ENCODE data around the gene ARHGAP26.
"Not testable (repeated sequence)": the region's sequence is repeated elsewhere in the genome, so short reads cannot be mapped to it uniquely, and the experiment has no call there.

The ARHGAP26 gene

DNA sequence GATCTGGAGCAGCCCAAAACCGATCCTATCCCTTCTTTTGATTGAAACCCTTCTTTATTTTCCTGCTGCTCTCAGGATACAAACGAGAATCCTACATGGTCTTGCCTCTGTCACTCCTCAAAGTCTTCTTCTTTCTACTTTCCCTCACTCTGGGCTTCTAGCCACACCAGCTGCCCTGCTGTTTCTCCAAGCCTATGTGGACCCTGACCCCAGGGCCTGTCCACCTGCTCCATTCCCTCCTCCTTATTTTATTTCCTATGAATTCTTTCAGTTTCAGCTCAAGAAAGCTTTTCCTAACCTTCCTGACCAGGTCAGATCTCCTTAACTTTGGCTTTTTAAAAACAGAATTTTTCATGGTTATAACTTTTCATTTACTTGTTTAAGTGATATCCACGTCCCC is 141.0 kb downstream of the ARHGAP26 start:
- in situ Hi-C loops (cut with MboI; ENCODE audit: low sequenced_read_pairs): no loop called here
- Histone ChIP-seq H3K27me3 (ENCODE audit: low read depth) (no peaks in the 10 kb centered on the region), H3K36me3 (replicated peaks) (no peaks in the 10 kb centered on the region)

GRCh38 chr5:142911775-142912174 is 141.6 kb downstream of the ARHGAP26 start:
- H3K27me3 ChIP-seq (ENCODE audit: low read depth): no peaks in the 10 kb centered on the region
- in situ Hi-C loops (cut with MboI; ENCODE audit: low sequenced_read_pairs): no loop called here
- H3K36me3 ChIP-seq (replicated peaks): no peaks in the 10 kb centered on the region
- H3K9me3 ChIP-seq: no peaks in the 10 kb centered on the region
- peaks cover 11% of the 10 kb centered on the region for H3K4me1 ChIP-seq
- no peak for DNase-seq (ENCODE audit: low spot score in 2 of 2)
- H3K4me3 ChIP-seq: no peak overlapping the region

More for the DNA sequence above, 141.0 kb downstream of the ARHGAP26 start:
- no peaks in the 10 kb centered on the region for H3K9me3 ChIP-seq
- peaks cover 11% of the 10 kb centered on the region for H3K4me1 ChIP-seq
- DNase-seq (ENCODE audit: low spot score in 2 of 2): no peak
- H3K4me3 ChIP-seq: no peak overlapping the region

DNA sequence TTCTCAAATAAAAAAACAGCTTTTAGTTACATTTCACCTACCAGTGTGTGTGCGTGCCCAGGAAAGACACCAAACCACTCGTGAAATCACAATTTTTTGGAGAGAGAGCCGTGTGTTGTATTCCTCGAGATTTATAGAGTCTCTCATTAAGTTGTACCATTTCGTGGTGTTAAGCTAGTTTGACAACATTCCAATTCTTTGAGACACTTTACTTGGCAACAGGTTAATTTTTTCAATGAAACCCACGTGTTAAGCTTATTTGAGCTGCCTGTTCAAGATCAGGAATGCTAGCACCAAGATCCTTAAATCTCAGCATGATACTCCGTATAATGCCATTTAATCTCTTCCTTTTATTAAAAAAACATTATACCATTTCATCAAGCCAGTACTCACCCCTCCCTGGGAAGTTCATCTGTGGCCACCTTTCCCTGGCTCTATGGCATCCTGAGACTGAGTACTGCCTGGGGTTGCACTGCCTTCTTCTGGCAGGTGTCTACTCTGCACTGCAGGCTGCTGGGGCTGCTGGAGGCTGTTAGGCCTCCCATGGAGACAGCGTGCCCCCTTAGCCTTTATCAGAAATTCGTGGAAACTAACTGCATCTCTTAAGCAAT is 143.7 kb downstream of the ARHGAP26 start:
- Histone ChIP-seq H3K9me3 (no peaks in the 10 kb centered on the region), H3K27me3 (ENCODE audit: low read depth) (no peaks in the 10 kb centered on the region), H3K36me3 (replicated peaks) (no peaks in the 10 kb centered on the region), H3K4me3 (no peak overlapping the region), H3K4me1 (peaks cover 11% of the 10 kb centered on the region)
- DNase-seq (ENCODE audit: low spot score in 2 of 2): no peak
- in situ Hi-C loops (cut with MboI; ENCODE audit: low sequenced_read_pairs): no loop called here

GRCh38 chr5:142915038-142915437 is 144.9 kb downstream of the ARHGAP26 start:
- Histone ChIP-seq H3K4me3 (no peak overlapping the region), H3K36me3 (replicated peaks) (no peaks in the 10 kb centered on the region), H3K9me3 (no peaks in the 10 kb centered on the region), H3K4me1 (peaks cover 11% of the 10 kb centered on the region), H3K27me3 (ENCODE audit: low read depth) (no peaks in the 10 kb centered on the region)
- no peak for DNase-seq (ENCODE audit: low spot score in 2 of 2)
- in situ Hi-C loops (cut with MboI; ENCODE audit: low sequenced_read_pairs): no loop called here

DNA sequence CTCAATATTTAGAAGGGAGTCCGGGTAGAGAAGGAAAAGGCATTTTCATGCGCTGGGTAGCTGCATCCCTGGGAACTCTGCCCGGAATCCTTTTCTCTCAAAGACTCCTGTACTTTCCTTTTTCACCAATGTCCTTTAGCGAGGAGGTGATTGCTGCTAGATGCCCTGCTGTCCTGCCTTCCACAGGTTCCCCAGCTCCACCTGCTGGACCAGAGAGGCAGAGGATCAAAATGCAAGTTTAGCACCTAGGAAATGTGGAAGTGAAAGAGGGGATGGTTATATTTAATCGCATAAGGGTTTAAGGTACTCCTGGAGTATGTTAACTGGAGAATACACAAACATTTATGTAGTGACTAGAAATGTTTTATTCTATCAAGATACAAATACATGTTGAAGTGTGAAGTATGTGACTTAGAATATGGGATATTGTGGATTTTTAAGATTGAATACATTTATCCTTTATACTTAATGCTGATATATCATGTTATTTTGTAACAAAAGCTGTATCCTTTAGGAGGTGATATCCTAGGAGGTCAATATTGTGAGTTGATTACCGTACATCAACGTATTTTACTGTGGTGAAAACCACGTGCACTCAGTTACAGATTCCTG is 145.7 kb downstream of the ARHGAP26 start:
- DNase-seq (ENCODE audit: low spot score in 2 of 2): peak; percentile 23 to 63

DNA sequence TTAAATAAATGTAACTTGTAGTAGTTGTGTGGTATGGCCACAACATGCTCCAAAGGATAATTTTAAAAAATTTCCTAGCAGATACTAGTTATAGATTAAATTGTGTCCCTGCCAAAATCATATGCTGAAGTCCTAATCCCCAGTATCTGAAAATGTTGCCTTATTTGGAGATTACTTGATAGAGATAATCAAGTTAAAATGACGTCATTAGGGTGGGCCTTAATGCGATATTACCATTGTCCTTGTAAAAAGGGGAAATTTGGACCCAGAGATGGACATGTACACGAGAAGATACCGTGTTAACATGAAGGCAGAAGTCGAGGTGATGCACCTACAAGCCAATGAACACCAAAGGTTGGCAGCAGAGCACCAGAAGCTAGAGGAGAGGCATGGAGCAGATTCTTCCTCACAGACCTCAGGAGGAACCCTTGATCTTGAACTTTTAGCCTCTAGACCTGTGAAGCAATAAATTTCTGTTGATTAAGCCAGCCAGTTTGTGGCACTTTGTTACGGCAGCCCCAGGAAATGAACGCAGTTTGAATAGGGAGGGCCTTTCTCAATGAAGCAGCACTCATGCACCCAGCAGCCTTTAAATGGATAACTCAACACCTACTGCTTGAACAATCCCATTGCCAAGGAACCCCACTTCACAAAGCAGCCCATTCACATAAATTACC is 148.9 kb downstream of the ARHGAP26 start:
- H3K4me1 ChIP-seq: no peaks in the 10 kb centered on the region
- H3K9me3 ChIP-seq: no peaks in the 10 kb centered on the region
- DNase-seq (ENCODE audit: low spot score in 2 of 2): peak in 1 of 2 experiments; percentile 5
- H3K27me3 ChIP-seq (ENCODE audit: low read depth): no peaks in the 10 kb centered on the region
- no peaks in the 10 kb centered on the region for H3K36me3 ChIP-seq (replicated peaks)
- no peak overlapping the region for H3K4me3 ChIP-seq
- in situ Hi-C loops (cut with MboI; ENCODE audit: low sequenced_read_pairs): no loop called here

More for the DNA sequence above, 145.7 kb downstream of the ARHGAP26 start:
- in situ Hi-C loops (cut with MboI; ENCODE audit: low sequenced_read_pairs): no loop called here
- H3K27me3 ChIP-seq (ENCODE audit: low read depth): no peaks in the 10 kb centered on the region
- peaks cover 11% of the 10 kb centered on the region for H3K4me1 ChIP-seq
- no peak overlapping the region for H3K4me3 ChIP-seq
- H3K36me3 ChIP-seq (replicated peaks): no peaks in the 10 kb centered on the region
- H3K9me3 ChIP-seq: no peaks in the 10 kb centered on the region

DNA sequence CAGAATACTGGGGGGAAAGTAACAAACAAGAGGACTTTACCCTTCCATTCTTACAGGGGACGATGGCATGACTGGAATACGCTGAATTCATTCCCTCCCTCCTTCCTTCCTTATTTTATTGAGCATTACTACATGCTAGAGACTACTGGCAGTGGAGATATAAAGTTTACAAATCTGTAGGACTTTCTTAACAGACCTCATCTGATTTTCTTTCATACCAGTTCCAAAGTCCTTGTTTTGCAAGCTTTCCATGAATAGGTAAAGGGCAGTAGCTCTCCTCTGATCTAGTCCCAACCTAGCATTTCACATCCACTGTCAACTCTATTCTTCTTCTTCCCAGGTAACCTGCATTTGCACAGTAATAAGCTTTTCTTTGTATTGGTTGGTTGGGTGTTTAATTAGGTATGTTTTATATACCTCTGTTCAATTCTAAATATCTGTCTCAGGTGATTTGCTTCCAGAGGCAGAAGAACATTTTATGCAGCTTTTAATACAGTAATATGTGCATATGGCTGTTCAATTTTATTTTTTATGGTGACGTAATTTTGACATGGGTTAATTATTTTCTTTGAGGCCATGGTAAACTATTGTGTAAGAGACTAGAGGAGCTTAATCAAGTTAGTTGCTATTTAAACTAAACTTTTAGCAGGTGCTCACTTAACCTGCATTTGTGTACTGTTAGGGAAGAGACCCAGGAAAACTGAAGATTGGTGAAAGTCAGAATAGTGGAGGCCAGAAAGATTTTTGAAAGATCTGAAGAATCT is 150.9 kb downstream of the ARHGAP26 start:
- no peaks in the 10 kb centered on the region for H3K36me3 ChIP-seq (replicated peaks)
- no peak for DNase-seq (ENCODE audit: low spot score in 2 of 2)
- in situ Hi-C loops (cut with MboI; ENCODE audit: low sequenced_read_pairs): no loop called here
- no peaks in the 10 kb centered on the region for H3K27me3 ChIP-seq (ENCODE audit: low read depth)
- no peaks in the 10 kb centered on the region for H3K4me1 ChIP-seq
- H3K9me3 ChIP-seq: no peaks in the 10 kb centered on the region
- H3K4me3 ChIP-seq: no peak overlapping the region

- Histone ChIP-seq H3K4me1 (no peaks in the 10 kb centered on the region), H3K4me3 (no peak overlapping the region), H3K9me3 (no peaks in the 10 kb centered on the region), H3K27me3 (ENCODE audit: low read depth) (no peaks in the 10 kb centered on the region), H3K36me3 (replicated peaks) (no peaks in the 10 kb centered on the region)
- peak in 1 of 2 experiments; percentile 26 for DNase-seq (ENCODE audit: low spot score in 2 of 2)
- in situ Hi-C loops (cut with MboI; ENCODE audit: low sequenced_read_pairs): no loop called here
These were observed 152.2 kb downstream of the ARHGAP26 start for GRCh38 chr5:142922223-142922952.

GRCh38 chr5:142924135-142924883 is 154.1 kb downstream of the ARHGAP26 start:
- DNase-seq (ENCODE audit: low spot score in 2 of 2): no peak
- in situ Hi-C loops (cut with MboI; ENCODE audit: low sequenced_read_pairs): no loop called here
- Histone ChIP-seq H3K4me1 (no peaks in the 10 kb centered on the region), H3K9me3 (no peaks in the 10 kb centered on the region), H3K27me3 (ENCODE audit: low read depth) (no peaks in the 10 kb centered on the region), H3K4me3 (no peak overlapping the region), H3K36me3 (replicated peaks) (no peaks in the 10 kb centered on the region)

DNA sequence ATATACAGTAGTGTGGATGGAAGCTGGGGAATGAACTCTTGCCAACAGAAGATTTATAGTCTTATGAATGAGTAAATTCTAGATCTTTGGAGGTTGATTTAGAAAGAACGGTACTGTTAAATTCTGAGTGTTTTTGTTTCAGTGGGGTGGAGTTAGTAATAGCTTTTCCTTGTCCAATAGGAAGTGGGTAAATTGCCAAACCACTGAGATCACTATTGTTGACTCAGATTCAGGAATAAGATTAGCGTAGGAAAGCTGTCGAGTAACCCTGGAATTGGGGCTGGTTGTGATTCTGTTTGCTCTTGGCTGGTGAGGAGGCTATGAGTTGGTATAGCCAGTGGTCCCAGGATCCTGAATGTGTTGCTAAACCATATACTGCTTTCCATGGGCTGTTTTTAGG is 155.6 kb downstream of the ARHGAP26 start:
- Histone ChIP-seq H3K36me3 (replicated peaks) (no peaks in the 10 kb centered on the region), H3K27me3 (ENCODE audit: low read depth) (no peaks in the 10 kb centered on the region), H3K4me1 (no peaks in the 10 kb centered on the region), H3K4me3 (no peak overlapping the region), H3K9me3 (no peaks in the 10 kb centered on the region)
- in situ Hi-C loops (cut with MboI; ENCODE audit: low sequenced_read_pairs): no loop called here
- no peak for DNase-seq (ENCODE audit: low spot score in 2 of 2)

DNA sequence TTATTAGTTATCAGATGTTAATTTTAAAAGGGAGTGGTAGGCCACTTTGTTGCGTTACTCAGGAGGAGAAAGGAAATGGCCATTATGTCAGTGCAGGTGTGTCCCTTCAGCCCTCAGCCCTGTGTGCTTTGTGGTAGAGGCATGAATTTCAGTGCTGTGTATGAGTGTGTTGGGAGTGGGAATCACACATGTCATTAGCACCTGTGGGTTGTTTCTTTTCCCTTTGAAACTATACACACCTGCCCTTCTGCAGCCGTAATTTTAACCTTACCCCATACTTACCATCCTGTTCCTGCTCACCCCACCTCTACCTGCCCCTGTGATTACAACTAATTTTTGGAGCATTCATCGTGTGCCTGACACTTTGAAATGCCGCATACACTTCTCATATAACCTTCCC is 156.4 kb downstream of the ARHGAP26 start:
- no peaks in the 10 kb centered on the region for H3K27me3 ChIP-seq (ENCODE audit: low read depth)
- H3K4me3 ChIP-seq: no peak overlapping the region
- no peaks in the 10 kb centered on the region for H3K9me3 ChIP-seq
- no peak for DNase-seq (ENCODE audit: low spot score in 2 of 2)
- no peaks in the 10 kb centered on the region for H3K4me1 ChIP-seq
- no peaks in the 10 kb centered on the region for H3K36me3 ChIP-seq (replicated peaks)
- in situ Hi-C loops (cut with MboI; ENCODE audit: low sequenced_read_pairs): no loop called here

DNA sequence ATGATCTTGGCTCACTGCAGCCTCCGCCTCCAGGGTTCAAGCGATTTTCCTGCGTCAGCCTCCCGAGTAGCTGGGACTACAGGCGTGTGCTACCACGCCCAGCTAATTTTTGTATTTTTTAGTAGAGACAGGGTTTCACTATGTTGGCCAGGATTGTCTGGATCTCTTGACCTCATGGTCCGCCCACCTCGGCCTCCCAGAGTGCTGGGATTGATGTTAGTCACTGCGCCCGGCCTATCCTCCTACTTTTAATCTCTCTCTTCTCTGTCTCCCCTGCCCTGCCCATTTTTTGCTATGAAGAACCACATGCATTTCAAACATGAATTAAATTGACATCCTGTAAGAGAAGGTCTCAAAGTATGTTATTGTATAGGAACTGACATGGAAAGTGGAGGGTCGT is 158.8 kb downstream of the ARHGAP26 start:
- H3K27me3 ChIP-seq (ENCODE audit: low read depth); DNase-seq (ENCODE audit: low spot score in 2 of 2); H3K9me3 ChIP-seq; in situ Hi-C loops (cut with MboI; ENCODE audit: low sequenced_read_pairs); H3K36me3 ChIP-seq (replicated peaks); H3K4me1 ChIP-seq; H3K4me3 ChIP-seq: not testable (repeated sequence)

- Histone ChIP-seq H3K4me3 (no peak overlapping the region), H3K27me3 (ENCODE audit: low read depth) (no peaks in the 10 kb centered on the region), H3K36me3 (replicated peaks) (no peaks in the 10 kb centered on the region), H3K4me1 (no peaks in the 10 kb centered on the region), H3K9me3 (no peaks in the 10 kb centered on the region)
- DNase-seq (ENCODE audit: low spot score in 2 of 2): no peak
- in situ Hi-C loops (cut with MboI; ENCODE audit: low sequenced_read_pairs): no loop called here
These were observed 159.4 kb downstream of the ARHGAP26 start for GRCh38 chr5:142929587-142929986.
